ENCODE measurements around the gene MPO. TPM values are rescaled to one million over a fixed set of nuclear protein-coding genes. Genes with fewer than 3 reads are reported as not detected.

Gene MPO
- total and polyA plus RNA-seq, 10 of the 15 experiments (the other 5 are each of a cell fraction or from before 2014, with no cell fraction given) = 0.06 to 0.49 (median 0.14) TPM

DNA sequence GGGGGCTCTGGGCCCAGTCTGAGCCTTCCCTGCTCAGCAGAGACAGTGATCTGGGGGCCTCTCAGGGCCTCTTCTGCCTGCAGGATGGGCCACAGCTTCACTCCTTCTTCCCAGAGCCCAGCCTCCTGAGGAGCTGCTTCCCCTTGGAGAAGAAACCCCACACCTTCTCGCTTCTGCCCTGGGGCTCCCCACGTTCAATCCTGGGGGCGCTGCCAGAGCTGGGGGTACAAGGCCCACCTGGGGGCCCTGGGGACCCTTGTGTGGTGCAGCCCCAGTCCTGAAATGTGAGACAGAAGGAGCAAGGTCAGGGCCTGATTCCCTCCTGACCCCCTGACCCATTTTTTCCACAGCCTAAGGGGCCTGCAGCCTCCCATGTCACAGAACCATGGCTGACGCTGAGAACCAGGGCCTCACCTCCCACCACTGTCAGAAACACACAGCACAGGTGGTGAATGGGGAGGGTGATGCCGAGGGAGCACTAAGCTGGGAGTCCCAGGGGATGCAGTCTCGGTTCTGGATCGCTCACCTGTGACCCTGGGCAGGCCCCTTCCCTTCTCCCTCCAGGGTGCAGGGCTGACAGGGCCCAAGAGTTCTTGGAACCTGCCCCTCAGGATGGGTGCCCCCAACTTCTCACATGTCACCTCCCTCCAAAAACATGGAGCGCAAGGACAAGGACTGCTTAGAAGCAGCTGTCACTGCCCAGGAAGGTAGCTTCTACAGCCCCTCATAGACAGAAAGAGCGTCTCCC is 21.6 kb upstream of the MPO start:
- ChIA-PET RAD21 (ENCODE audit: unreplicated experiment) (interaction anchor here (0.6 to 2.6 kb wide), 3 partner anchors 115 to 148 kb away, joined by 3 to 8 read pairs (median 3); partner anchors contain the start of gene RNF43), CTCF (interaction anchor here (0.8 to 7.1 kb wide), 8 partner anchors 13 to 150 kb away, joined by 3 to 56 read pairs (median 4); partner anchors contain the start of gene RNF43), SMC1A (ENCODE audit: uncharacterized antibody, unreplicated experiment) (interaction anchor here (0.9 to 2.4 kb wide), 4 partner anchors 12 to 136 kb away, joined by 4 to 7 read pairs (median 5); partner anchors contain the start of gene RNF43), POLR2A (no interaction called here)
- no peak for ATAC-seq
- Histone ChIP-seq H3K4me1 (ENCODE audit: control insufficient read depth, insufficient read depth, low read length) (no peaks in the 10 kb centered on the region), H3K79me2 (ENCODE audit: control insufficient read depth, insufficient read depth, low read length) (no peaks in the 10 kb centered on the region), H3K4me3 (no peak overlapping the region), H2AFZ (ENCODE audit: control insufficient read depth, low read depth, low read length) (no peak overlapping the region), H3K9ac (ENCODE audit: control insufficient read depth, insufficient read depth, low read length) (no peak overlapping the region), H3K4me2 (ENCODE audit: control insufficient read depth, insufficient read depth) (no peak overlapping the region), H3K27me3 (replicated peaks in 1 of 2; ENCODE audit: control insufficient read depth in 2 of 2, insufficient read depth in 2 of 2, low read length in 1 of 2) (no peaks in the 10 kb centered on the region; a peak in 1 of 4 replicates), H4K20me1 (ENCODE audit: control insufficient read depth, insufficient read depth) (no peaks in the 10 kb centered on the region), H3K36me3 (ENCODE audit: control insufficient read depth in 2 of 2, insufficient read depth in 2 of 2, low read length in 1 of 2) (no peaks in the 10 kb centered on the region), H3K9me3 (replicated peaks; ENCODE audit: control insufficient read depth, insufficient read depth, low read length) (no peaks in the 10 kb centered on the region), H3K27ac (ENCODE audit: control insufficient read depth, insufficient read depth) (no peak overlapping the region)
- BruUV-seq (replicated peaks) = no TSS peak
- in situ Hi-C loops (cut with MboI) = no loop called here
- FAIRE-seq = no peak
- 32% methylated on average over 9 of the region's 9 CpGs for WGBS (ENCODE audit: insufficient coverage, insufficient replicate concordance, low lambda C conversion rate, missing lambda C conversion rate)
- DNase-seq (ENCODE audit: low read depth, low spot score) = no peak
- intact Hi-C loops (cut with micrococcal nuclease; ENCODE audit: unreplicated experiment) = no loop called here
- TF ChIP-seq ZNF384 (IDR thresholded peaks at IDR 0.05; ENCODE audit: borderline replicate concordance, low read depth, low read length) (no peak), RCOR1 (conservative IDR thresholded peaks at IDR 0.05; ENCODE audit: low read depth, low read length) (no peak), IKZF2 (IDR thresholded peaks at IDR 0.05) (no peak), SREBF2 (IDR thresholded peaks at IDR 0.05; ENCODE audit: low read length) (no peak), EZH2 (IDR thresholded peaks at IDR 0.05; ENCODE audit: borderline replicate concordance, control insufficient read depth, low read depth, low read length) (no peak), POLR2A (IDR thresholded peaks at IDR 0.05; ENCODE audit: low read depth, low read length) (no peak), NR2C2 (IDR thresholded peaks at IDR 0.05; ENCODE audit: borderline replicate concordance, control insufficient read depth, insufficient read length, low read depth) (no peak), LARP7 (IDR thresholded peaks at IDR 0.05) (no peak), IKZF1 (conservative IDR thresholded peaks at IDR 0.05) (no peak), KAT2A (conservative IDR thresholded peaks at IDR 0.05; ENCODE audit: control insufficient read depth, low read depth, low read length) (no peak)
- TF ChIP-seq, protein P1, sequence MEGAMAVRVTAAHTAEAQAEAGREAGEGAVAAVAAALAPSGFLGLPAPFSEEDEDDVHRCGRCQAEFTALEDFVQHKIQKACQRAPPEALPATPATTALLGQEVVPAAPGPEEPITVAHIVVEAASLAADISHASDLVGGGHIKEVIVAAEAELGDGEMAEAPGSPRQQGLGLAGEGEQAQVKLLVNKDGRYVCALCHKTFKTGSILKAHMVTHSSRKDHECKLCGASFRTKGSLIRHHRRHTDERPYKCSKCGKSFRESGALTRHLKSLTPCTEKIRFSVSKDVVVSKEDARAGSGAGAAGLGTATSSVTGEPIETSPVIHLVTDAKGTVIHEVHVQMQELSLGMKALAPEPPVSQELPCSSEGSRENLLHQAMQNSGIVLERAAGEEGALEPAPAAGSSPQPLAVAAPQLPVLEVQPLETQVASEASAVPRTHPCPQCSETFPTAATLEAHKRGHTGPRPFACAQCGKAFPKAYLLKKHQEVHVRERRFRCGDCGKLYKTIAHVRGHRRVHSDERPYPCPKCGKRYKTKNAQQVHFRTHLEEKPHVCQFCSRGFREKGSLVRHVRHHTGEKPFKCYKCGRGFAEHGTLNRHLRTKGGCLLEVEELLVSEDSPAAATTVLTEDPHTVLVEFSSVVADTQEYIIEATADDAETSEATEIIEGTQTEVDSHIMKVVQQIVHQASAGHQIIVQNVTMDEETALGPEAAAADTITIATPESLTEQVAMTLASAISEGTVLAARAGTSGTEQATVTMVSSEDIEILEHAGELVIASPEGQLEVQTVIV (IDR thresholded peaks at IDR 0.05; ENCODE audit: borderline replicate concordance, partially characterized antibody) = no peak
- TF ChIP-seq, protein P2, sequence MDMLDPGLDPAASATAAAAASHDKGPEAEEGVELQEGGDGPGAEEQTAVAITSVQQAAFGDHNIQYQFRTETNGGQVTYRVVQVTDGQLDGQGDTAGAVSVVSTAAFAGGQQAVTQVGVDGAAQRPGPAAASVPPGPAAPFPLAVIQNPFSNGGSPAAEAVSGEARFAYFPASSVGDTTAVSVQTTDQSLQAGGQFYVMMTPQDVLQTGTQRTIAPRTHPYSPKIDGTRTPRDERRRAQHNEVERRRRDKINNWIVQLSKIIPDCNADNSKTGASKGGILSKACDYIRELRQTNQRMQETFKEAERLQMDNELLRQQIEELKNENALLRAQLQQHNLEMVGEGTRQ (IDR thresholded peaks at IDR 0.05; ENCODE audit: borderline replicate concordance, low read depth, low read length) = no peak
- TF ChIP-seq, protein P3, sequence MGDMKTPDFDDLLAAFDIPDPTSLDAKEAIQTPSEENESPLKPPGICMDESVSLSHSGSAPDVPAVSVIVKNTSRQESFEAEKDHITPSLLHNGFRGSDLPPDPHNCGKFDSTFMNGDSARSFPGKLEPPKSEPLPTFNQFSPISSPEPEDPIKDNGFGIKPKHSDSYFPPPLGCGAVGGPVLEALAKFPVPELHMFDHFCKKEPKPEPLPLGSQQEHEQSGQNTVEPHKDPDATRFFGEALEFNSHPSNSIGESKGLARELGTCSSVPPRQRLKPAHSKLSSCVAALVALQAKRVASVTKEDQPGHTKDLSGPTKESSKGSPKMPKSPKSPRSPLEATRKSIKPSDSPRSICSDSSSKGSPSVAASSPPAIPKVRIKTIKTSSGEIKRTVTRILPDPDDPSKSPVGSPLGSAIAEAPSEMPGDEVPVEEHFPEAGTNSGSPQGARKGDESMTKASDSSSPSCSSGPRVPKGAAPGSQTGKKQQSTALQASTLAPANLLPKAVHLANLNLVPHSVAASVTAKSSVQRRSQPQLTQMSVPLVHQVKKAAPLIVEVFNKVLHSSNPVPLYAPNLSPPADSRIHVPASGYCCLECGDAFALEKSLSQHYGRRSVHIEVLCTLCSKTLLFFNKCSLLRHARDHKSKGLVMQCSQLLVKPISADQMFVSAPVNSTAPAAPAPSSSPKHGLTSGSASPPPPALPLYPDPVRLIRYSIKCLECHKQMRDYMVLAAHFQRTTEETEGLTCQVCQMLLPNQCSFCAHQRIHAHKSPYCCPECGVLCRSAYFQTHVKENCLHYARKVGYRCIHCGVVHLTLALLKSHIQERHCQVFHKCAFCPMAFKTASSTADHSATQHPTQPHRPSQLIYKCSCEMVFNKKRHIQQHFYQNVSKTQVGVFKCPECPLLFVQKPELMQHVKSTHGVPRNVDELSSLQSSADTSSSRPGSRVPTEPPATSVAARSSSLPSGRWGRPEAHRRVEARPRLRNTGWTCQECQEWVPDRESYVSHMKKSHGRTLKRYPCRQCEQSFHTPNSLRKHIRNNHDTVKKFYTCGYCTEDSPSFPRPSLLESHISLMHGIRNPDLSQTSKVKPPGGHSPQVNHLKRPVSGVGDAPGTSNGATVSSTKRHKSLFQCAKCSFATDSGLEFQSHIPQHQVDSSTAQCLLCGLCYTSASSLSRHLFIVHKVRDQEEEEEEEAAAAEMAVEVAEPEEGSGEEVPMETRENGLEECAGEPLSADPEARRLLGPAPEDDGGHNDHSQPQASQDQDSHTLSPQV (IDR thresholded peaks at IDR 0.05) = no peak

Data from GM12878 (cell line).